Endodermal cell (in vitro differentiated cells): ENCODE measurements around the gene PRPF18. TPM values are rescaled to one million over a fixed set of nuclear protein-coding genes. Genes with fewer than 3 reads are reported as not detected.

Source experiments
- DNase-seq: peaks from one replicate; pipeline ENCODE4 v3.0.0-alpha.2; 2017
- H3K27ac ChIP-seq: 2 replicates; pipeline ENCODE4 v1.5.1; 2013; ENCODE audit warnings: mild to moderate bottlenecking, low read depth, low read length, moderate library complexity
- H3K27me3 ChIP-seq: 2 replicates; pipeline ENCODE4 v1.6.1; 2013; ENCODE audit warnings: mild to moderate bottlenecking, low read length, moderate library complexity; ENCODE audit not compliant: insufficient read depth, control insufficient read depth, poor library complexity, severe bottlenecking
- H3K36me3 ChIP-seq: 2 replicates; pipeline ENCODE4 v1.7.0; 2013; ENCODE audit warnings: mild to moderate bottlenecking, low read length, moderate library complexity; ENCODE audit not compliant: control insufficient read depth, insufficient read depth
- H3K4me1 ChIP-seq: one replicate; pipeline ENCODE4 v1.7.0; 2013; ENCODE audit warnings: low read length; ENCODE audit not compliant: control insufficient read depth, insufficient read depth
- H3K4me3 ChIP-seq: 2 replicates; pipeline ENCODE4 v1.5.1; 2013; ENCODE audit warnings: mild to moderate bottlenecking, low read length, moderate library complexity
- H3K9ac ChIP-seq: 2 replicates; pipeline ENCODE4 v1.6.1; 2013; ENCODE audit warnings: mild to moderate bottlenecking, low read length, moderate library complexity; ENCODE audit not compliant: poor library complexity, severe bottlenecking; ENCODE audit errors: extremely low read depth
- H3K9me3 ChIP-seq: 2 replicates; pipeline ENCODE4 v1.6.1; 2013; ENCODE audit warnings: mild to moderate bottlenecking, low read length, moderate library complexity; ENCODE audit not compliant: control insufficient read depth
- H3K27ac Mint-ChIP-seq: 2 replicates; pipeline ENCODE4 v1.8.0; 2020; ENCODE audit warnings: mixed read lengths
- H3K27me3 Mint-ChIP-seq: 2 replicates; pipeline ENCODE4 v1.8.0; 2021; ENCODE audit warnings: mild to moderate bottlenecking, mixed read lengths; ENCODE audit not compliant: insufficient read depth
- H3K36me3 Mint-ChIP-seq: 2 replicates; pipeline ENCODE4 v1.8.0; 2020; ENCODE audit warnings: low read depth, mixed read lengths
- H3K4me1 Mint-ChIP-seq: 2 replicates; pipeline ENCODE4 v1.8.0; 2020; ENCODE audit warnings: mixed read lengths
- H3K4me3 Mint-ChIP-seq: 2 replicates; pipeline ENCODE4 v1.8.0; 2020; ENCODE audit warnings: mild to moderate bottlenecking, moderate library complexity, mixed read lengths
- H3K9me3 Mint-ChIP-seq: 2 replicates; pipeline ENCODE4 v1.8.0; 2020; ENCODE audit warnings: mild to moderate bottlenecking, mixed read lengths
- CTCF ChIP-seq: fragments of 200-600 bp; sonication (generic); conservative IDR thresholded peaks from 2 replicates; pipeline ENCODE4 v1.5.0; 2021; ENCODE audit warnings: antibody characterized with exemption, mild to moderate bottlenecking
- WGBS, 2 experiments: methylation state at CpG; one replicate each; pipeline versions ENCODE4 v1.1.5 to v1.1.7; 2013; ENCODE audit warnings: missing lambda C conversion rate in 2 of 2, mixed read lengths in 1 of 2; ENCODE audit not compliant: insufficient coverage in 1 of 2, insufficient read length in 1 of 2; 5-methylcytosine and 5-hydroxymethylcytosine counted together
- total RNA-seq, 2 donors: library from RNA; stranded (reverse); fragmentation: NEBNext Ultra II Directional in 1 of 2; extraction: Animal tissue kit (Norgen Biotek cat#: 25700) in 1 of 2; gene quantifications; 2 replicates in 1 of 2; 3 replicates in 1 of 2; pipeline ENCODE4 v1.2.1, GENCODE V29; 2021

PRPF18 gene
- total RNA-seq, 2 donors from 2014 or later, result 19.1 to 20.4 TPM

- no peak for TF ChIP-seq CTCF
- Mint-ChIP-seq H3K36me3 (no peaks in the 10 kb centered on the region), H3K27ac (no peak overlapping the region), H3K9me3 (peaks cover 12% of the 10 kb centered on the region), H3K27me3 (peaks cover 4% of the 10 kb centered on the region), H3K4me3 (no peak overlapping the region), H3K4me1 (peaks cover 8% of the 10 kb centered on the region)
- Histone ChIP-seq H3K4me1 (no peaks in the 10 kb centered on the region), H3K27ac (no peak overlapping the region), H3K4me3 (no peak overlapping the region), H3K36me3 (no peaks in the 10 kb centered on the region), H3K27me3 (no peaks in the 10 kb centered on the region), H3K9me3 (peaks cover 14% of the 10 kb centered on the region), H3K9ac (no peak overlapping the region)
- DNase-seq, result no peak
- 91 to 100% methylated on average over 1 to 2 of the region's 2 CpGs for whole genome bisulfite sequencing, 2 experiments
These were observed 36.0 kb upstream of the PRPF18 start for GRCh38 chr10:13550802-13551201.

- no peaks in the 10 kb centered on the region for H3K27me3 ChIP-seq
- no peaks in the 10 kb centered on the region for H3K36me3 ChIP-seq
- Mint-ChIP-seq H3K27ac (no peak overlapping the region), H3K36me3 (no peaks in the 10 kb centered on the region), H3K9me3 (peaks cover 9% of the 10 kb centered on the region), H3K27me3 (peaks cover 3% of the 10 kb centered on the region), H3K4me3 (no peak overlapping the region), H3K4me1 (peaks cover 8% of the 10 kb centered on the region)
- H3K9me3 ChIP-seq, result peaks cover 6% of the 10 kb centered on the region
- TF ChIP-seq CTCF, result no peak
- no peak overlapping the region for H3K4me3 ChIP-seq
- H3K27ac ChIP-seq, result no peak overlapping the region
- 86 to 95% methylated on average over 2 of the region's 2 CpGs for WGBS, 2 experiments
- no peak for DNase-seq
- H3K9ac ChIP-seq, result no peak overlapping the region
- no peaks in the 10 kb centered on the region for H3K4me1 ChIP-seq
These were observed 30.8 kb upstream of the PRPF18 start for GRCh38 chr10:13555884-13556510.

GRCh38 chr10:13559124-13559700 is 27.6 kb upstream of the PRPF18 start:
- no peaks in the 10 kb centered on the region for H3K27me3 ChIP-seq
- no peak for TF ChIP-seq CTCF
- peaks cover 5% of the 10 kb centered on the region for H3K27me3 Mint-ChIP-seq
- H3K4me1 ChIP-seq, result no peaks in the 10 kb centered on the region
- no peak overlapping the region for H3K27ac ChIP-seq
- H3K4me3 Mint-ChIP-seq, result no peak overlapping the region
- no peaks in the 10 kb centered on the region for H3K36me3 ChIP-seq
- DNase-seq, result no peak
- H3K9ac ChIP-seq, result no peak overlapping the region
- H3K9me3 Mint-ChIP-seq, result peaks cover 21% of the 10 kb centered on the region
- H3K4me1 Mint-ChIP-seq, result peaks cover under 1% of the 10 kb centered on the region
- no peaks in the 10 kb centered on the region for H3K36me3 Mint-ChIP-seq
- no CpG with 5 or more reads among the region's 2 CpGs for WGBS, 2 experiments
- H3K27ac Mint-ChIP-seq, result no peak overlapping the region
- no peak overlapping the region for H3K4me3 ChIP-seq
- H3K9me3 ChIP-seq, result peaks cover 7% of the 10 kb centered on the region
